ENCODE data around the gene MYL10.

GRCh38 chr7:101575168-101575567, 53.9 kb downstream of the MYL10 start:
- TF ChIP-seq SUZ12 (IDR thresholded peaks at IDR 0.05; ENCODE audit: extremely low read depth, insufficient read depth, insufficient read length) = no peak
- no peak for TF ChIP-seq YY1 (IDR thresholded peaks at IDR 0.05; ENCODE audit: insufficient read depth, insufficient read length)
- TF ChIP-seq ZNF274 (IDR thresholded peaks at IDR 0.05; ENCODE audit: low read depth, low read length) = no peak

All from NT2/D1 (cell line).